Measurements from ENCODE around the gene DRC7.

DNA sequence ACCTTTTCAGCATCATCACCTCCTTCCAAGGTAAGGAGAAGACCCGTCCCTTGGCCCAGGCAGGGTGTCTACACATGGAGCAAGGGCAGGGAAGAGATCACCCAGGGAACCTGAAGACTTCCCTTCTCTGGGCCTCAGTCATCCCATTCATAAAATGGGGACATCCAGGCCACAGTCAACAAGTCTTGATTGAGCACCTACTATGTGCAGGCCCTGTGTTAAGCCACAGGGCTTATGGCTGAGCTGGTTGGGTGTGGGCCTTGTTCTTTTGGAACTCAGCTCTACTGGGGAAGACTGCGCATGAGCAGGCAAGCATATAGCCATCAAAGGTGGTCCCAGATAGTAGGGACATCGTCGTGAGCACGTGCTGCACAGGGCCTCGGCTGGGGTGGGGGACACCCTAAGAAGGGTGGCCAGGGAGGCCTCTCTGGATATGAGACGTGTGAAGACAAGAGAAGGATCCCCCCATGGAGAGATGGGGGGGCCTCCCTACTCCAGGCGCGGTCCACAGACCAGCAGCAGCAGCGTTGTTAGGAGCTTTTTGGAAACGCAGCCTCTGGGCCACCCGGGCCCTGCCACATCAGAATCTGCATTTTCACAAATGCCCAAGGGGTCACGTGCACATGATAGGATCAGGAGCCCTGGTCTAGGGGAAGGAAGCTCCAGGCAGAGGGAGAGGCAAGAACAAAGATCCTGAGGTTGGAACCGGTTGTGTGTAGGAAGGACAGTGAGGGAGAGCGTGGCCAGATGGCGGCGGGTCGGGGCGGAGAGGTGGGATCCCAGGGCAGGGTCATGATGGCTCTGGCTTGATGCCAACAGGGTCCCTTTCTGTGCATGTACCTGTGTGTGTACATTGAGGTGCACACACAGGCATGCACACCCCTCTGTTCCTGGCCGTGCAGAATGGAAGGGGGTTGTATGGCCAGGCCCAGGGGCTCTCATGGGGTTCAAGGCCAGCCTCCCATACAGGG lies 32.4 kb upstream of the DRC7 start:
- TF ChIP-seq, protein P1, sequence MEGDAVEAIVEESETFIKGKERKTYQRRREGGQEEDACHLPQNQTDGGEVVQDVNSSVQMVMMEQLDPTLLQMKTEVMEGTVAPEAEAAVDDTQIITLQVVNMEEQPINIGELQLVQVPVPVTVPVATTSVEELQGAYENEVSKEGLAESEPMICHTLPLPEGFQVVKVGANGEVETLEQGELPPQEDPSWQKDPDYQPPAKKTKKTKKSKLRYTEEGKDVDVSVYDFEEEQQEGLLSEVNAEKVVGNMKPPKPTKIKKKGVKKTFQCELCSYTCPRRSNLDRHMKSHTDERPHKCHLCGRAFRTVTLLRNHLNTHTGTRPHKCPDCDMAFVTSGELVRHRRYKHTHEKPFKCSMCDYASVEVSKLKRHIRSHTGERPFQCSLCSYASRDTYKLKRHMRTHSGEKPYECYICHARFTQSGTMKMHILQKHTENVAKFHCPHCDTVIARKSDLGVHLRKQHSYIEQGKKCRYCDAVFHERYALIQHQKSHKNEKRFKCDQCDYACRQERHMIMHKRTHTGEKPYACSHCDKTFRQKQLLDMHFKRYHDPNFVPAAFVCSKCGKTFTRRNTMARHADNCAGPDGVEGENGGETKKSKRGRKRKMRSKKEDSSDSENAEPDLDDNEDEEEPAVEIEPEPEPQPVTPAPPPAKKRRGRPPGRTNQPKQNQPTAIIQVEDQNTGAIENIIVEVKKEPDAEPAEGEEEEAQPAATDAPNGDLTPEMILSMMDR (IDR thresholded peaks at IDR 0.05), result no peak
- TF ChIP-seq TEAD4 (IDR thresholded peaks at IDR 0.05; ENCODE audit: borderline replicate concordance, insufficient read depth) (no peak), EZH2phosphoT487 (IDR thresholded peaks at IDR 0.05; ENCODE audit: borderline replicate concordance, low read depth) (no peak), TAF1 (IDR thresholded peaks at IDR 0.05; ENCODE audit: borderline replicate concordance, low read depth, low read length) (no peak), GABPA (IDR thresholded peaks at IDR 0.05; ENCODE audit: low read depth) (no peak), NRF1 (IDR thresholded peaks at IDR 0.05; ENCODE audit: low read depth, low read length) (no peak), SMC3 (IDR thresholded peaks at IDR 0.05; ENCODE audit: low read depth, low read length) (no peak), SIN3A (IDR thresholded peaks at IDR 0.05; ENCODE audit: borderline replicate concordance, low read depth, low read length) (no peak), POLR2AphosphoS5 (IDR thresholded peaks at IDR 0.05; ENCODE audit: low read depth, low read length) (no peak), RCOR1 (IDR thresholded peaks at IDR 0.05; ENCODE audit: low read length) (no peak), MXI1 (IDR thresholded peaks at IDR 0.05; ENCODE audit: low read depth, low read length) (no peak)
- TF ChIP-seq, protein P2, sequence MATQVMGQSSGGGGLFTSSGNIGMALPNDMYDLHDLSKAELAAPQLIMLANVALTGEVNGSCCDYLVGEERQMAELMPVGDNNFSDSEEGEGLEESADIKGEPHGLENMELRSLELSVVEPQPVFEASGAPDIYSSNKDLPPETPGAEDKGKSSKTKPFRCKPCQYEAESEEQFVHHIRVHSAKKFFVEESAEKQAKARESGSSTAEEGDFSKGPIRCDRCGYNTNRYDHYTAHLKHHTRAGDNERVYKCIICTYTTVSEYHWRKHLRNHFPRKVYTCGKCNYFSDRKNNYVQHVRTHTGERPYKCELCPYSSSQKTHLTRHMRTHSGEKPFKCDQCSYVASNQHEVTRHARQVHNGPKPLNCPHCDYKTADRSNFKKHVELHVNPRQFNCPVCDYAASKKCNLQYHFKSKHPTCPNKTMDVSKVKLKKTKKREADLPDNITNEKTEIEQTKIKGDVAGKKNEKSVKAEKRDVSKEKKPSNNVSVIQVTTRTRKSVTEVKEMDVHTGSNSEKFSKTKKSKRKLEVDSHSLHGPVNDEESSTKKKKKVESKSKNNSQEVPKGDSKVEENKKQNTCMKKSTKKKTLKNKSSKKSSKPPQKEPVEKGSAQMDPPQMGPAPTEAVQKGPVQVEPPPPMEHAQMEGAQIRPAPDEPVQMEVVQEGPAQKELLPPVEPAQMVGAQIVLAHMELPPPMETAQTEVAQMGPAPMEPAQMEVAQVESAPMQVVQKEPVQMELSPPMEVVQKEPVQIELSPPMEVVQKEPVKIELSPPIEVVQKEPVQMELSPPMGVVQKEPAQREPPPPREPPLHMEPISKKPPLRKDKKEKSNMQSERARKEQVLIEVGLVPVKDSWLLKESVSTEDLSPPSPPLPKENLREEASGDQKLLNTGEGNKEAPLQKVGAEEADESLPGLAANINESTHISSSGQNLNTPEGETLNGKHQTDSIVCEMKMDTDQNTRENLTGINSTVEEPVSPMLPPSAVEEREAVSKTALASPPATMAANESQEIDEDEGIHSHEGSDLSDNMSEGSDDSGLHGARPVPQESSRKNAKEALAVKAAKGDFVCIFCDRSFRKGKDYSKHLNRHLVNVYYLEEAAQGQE (IDR thresholded peaks at IDR 0.05; ENCODE audit: low read depth, low read length), result no peak
